Epithelial cell of esophagus (primary cell): ENCODE data around the gene GSC2.
A peak's percentile ranks its signal among the peaks of the same experiment; 100 is the strongest.

Experiments
- DNase-seq: peaks from one replicate; pipeline ENCODE4 v3.0.0; 2010; ENCODE audit warnings: low read depth
- H3K4me3 ChIP-seq: 2 replicates; pipeline ENCODE4 v1.5.1; 2011; ENCODE audit warnings: mild to moderate bottlenecking, low read length, control low read depth
- TF ChIP-seq, protein P1 (sequence below): IDR thresholded peaks from 2 replicates; pipeline ENCODE4 v1.5.1; 2011; ENCODE audit warnings: low read depth, mild to moderate bottlenecking, low read length, control low read depth, inconsistent platforms; ENCODE audit not compliant: insufficient read depth; ENCODE audit errors: missing control alignments

GSC2 gene

DNA sequence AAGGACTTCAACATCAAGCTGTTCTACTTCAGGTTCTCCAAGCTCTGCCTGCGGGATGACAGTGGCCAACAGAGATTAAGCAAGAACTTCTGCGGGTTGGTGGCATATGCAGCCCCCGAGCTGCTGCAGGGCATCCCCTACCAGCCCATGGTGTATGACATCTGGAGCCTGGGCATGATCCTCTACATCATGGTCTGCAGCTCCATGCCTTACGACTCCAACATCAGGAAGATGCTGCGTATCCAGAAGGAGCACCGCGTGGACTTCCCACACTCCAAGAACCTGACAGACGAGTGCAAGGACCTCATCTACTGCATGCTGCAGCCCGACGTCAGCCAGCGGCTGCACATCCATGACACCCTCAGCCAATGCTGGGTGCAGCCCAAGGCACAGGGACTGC, 25.1 kb downstream of the GSC2 start:
- no peak for DNase-seq
- H3K4me3 ChIP-seq: no peak overlapping the region
- TF ChIP-seq, protein P1, sequence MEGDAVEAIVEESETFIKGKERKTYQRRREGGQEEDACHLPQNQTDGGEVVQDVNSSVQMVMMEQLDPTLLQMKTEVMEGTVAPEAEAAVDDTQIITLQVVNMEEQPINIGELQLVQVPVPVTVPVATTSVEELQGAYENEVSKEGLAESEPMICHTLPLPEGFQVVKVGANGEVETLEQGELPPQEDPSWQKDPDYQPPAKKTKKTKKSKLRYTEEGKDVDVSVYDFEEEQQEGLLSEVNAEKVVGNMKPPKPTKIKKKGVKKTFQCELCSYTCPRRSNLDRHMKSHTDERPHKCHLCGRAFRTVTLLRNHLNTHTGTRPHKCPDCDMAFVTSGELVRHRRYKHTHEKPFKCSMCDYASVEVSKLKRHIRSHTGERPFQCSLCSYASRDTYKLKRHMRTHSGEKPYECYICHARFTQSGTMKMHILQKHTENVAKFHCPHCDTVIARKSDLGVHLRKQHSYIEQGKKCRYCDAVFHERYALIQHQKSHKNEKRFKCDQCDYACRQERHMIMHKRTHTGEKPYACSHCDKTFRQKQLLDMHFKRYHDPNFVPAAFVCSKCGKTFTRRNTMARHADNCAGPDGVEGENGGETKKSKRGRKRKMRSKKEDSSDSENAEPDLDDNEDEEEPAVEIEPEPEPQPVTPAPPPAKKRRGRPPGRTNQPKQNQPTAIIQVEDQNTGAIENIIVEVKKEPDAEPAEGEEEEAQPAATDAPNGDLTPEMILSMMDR: no peak

DNA sequence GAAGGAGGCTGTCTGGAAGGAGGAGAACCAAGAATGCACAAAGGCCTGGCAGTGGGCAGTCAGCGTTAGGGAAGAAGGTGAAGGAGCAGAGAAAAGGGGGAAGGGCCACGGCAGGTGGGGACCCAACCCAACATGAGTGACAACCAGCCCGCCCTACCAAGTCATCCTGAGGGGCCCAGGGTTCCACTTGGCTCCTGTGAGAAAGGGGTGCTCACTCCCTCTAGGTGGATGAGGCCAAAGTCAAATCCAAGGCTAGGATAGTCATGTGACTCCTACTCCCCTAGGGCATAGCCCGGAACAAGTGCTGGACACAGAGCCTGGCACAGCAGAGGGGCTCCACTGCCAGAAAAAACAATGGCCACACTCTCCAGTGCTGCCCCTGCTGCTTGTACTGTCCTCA, 25.7 kb downstream of the GSC2 start:
- DNase-seq: no peak
- TF ChIP-seq, protein P1: no peak
- H3K4me3 ChIP-seq: no peak overlapping the region

DNA sequence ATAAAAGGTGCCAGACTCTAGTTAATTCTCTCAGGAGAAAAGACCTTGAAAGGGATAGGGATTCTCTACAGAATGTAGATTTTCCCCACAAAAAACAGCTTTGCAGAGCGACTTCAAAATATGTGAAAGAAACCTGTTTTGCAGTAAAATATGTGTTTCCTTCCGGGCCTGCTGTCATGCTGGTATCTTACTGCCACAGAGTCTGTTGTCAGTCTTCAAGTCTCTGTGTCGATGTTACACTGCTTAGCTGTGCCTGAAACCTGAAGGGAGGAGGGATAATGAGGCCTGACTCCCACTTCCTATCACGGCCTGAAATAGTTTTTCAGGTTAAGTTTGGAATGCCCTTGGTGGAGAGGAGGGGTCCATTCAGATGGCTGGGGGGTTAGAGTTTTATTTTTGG, 26.2 kb downstream of the GSC2 start:
- DNase-seq: no peak
- TF ChIP-seq, protein P1: no peak
- H3K4me3 ChIP-seq: no peak overlapping the region

DNA sequence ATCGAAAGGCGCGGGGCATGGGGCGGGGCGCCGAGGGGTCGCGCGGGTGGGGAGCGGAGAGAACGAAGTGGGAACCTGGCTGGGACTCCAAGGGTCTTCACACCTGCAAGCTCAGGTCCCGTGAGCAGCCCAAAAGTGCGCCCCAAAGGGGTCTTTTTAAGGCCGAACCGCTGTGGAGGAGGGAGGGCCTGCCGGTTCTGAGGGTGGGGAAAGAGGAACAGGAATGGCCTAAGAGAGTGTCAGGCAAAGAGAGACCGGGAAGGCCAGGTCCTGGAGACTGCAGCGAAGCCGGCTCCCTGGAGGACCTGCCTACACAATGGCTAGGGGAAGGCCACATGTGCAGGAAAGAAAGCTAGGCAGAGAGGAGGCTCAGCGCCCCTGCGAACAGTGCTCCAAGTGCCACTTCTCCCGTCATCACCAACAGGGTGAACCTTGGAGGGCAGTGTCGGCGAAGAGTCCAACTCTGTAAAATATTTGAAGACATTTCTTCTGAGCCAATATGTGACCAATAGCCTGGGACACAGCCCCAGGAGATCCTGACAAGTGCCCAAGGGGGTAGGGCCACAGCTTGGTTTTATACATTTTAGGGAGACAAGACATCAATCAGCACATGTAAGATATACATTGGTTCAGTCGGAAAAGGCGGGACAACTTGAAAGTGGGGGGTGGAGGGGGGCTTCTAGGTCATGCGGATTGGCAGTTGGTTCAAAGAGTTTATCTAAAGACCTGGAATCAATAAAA, 27.2 kb downstream of the GSC2 start:
- no peak for DNase-seq
- TF ChIP-seq, protein P1: no peak
- peak overlapping the region; percentile 43 for H3K4me3 ChIP-seq

DNA sequence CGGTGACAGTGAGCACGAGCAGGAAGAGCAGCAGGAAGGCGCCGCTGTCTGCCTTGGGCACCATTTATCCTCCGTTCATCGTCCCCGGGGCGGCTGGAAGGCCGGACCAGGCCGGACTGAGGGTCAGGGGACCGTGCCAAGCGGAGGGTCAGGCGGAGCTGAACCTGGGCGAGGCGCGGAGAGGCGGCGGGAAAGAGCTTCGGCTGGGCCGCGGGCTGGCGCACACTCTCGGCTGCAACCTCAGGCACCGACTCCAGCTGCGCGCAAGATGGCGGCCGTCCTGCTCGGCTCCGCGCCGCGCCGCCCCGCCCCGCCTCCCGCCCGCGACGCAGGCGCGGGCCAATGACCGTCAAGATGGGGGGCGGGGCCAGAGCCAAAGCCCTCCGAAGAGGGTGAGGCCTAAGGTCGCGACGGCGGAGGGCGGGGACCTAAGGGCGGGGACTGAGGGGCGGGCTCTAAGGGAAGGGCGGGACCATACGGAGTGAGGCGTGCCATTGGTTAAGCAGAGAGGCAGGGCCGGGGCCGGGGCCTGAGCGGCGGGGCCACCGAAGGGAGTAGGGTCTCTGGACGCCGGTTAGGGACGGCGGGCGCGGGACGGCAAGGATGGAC, 27.8 kb downstream of the GSC2 start, which contains the start of gene DGCR2:
DGCR2 (minus strand) TSS at position 270 of the 609 bp plus-strand sequence; CDS start at position 64, 206 bp downstream.
- TF ChIP-seq, protein P1: no peak
- DNase-seq: peak; percentile 98
- peak within 1 kb of the TSS; percentile 86 for H3K4me3 ChIP-seq

DNA sequence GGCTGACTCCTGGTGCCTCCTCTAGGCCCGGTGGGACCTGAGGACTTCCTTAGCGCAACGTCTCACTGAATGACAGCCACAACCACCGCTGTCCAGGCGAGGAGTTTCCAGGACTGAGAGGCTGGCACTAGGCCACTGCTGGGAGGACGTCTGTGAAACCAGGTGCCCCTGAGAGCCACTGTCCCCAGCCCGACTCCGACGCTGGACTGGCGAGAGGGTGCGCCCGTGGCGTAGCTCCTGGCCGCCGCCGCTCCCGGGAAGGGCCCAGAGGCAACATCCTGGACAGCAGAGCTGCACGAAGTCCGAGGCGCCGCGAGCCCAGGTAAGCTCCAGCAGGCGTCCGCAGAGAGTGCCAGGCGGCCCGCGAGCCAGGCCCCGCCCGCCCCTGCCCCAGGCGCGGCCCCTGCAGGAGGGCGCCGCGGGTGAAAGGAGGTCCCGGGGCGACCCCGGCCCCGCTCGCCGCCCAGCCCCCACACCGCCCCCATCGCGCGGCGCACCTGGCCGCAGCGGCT, 28.4 kb downstream of the GSC2 start:
- peak; percentile 49 for DNase-seq
- peak overlapping the region; percentile 86 for H3K4me3 ChIP-seq
- TF ChIP-seq, protein P1: no peak
